Omental fat pad (tissue), 4 donors: ENCODE results near the gene ELF3. TPM values are rescaled to one million over a fixed set of nuclear protein-coding genes. Genes with fewer than 3 reads are reported as not detected.

Source experiments
- ATAC-seq: fragments of 150-250 bp; one replicate; pipeline ENCODE4 v1.9.1; 2016; ENCODE audit warnings: mild to moderate bottlenecking, moderate library complexity; ENCODE audit not compliant: low FRiP score
- DNase-seq: peaks from one replicate; pipeline ENCODE4 v3.0.0-alpha.2; 2019; ENCODE audit warnings: low spot score
- CTCF ChIP-seq, 3 donors: fragments of 450-650 bp; IDR thresholded peaks; one replicate each; pipeline ENCODE4 v1.5.1; 2016 to 2017; ENCODE audit warnings: antibody characterized with exemption in 3 of 3, mild to moderate bottlenecking in 3 of 3, moderate library complexity in 2 of 3
- total RNA-seq, 4 donors: library from RNA; depleted of rRNA; stranded (reverse); fragments of >200 nt; gene quantifications; one replicate each; pipeline ENCODE4 v1.1.0, GENCODE V29; 2016

The ELF3 gene
- total RNA-seq, 4 donors from 2014 or later, result 0.47 to 23.0 (median 1.8) TPM

GRCh38 chr1:202009326-202010179 lies 834 bp upstream of the ELF3 start:
- peak; percentile 47 for ATAC-seq
- peak; percentile 68 for DNase-seq
- TF ChIP-seq CTCF (IDR thresholded peaks at IDR 0.05), result peak in 1 of 3 donors; percentile 73

- no peak for ATAC-seq
- no peak for DNase-seq
- no peak for TF ChIP-seq CTCF (IDR thresholded peaks at IDR 0.05)
Observed at GRCh38 chr1:202011994-202012393, 1.6 kb downstream of the ELF3 start.

GRCh38 chr1:202012544-202013478 lies 2.4 kb downstream of the ELF3 start:
- TF ChIP-seq CTCF (IDR thresholded peaks at IDR 0.05), result no peak
- ATAC-seq (no peak), DNase-seq (no peak)

- ATAC-seq (no peak), DNase-seq (no peak)
- TF ChIP-seq CTCF (IDR thresholded peaks at IDR 0.05), result no peak
Observed at GRCh38 chr1:202013603-202014002, 3.2 kb downstream of the ELF3 start.

- DNase-seq (no peak), ATAC-seq (no peak)
- no peak for TF ChIP-seq CTCF (IDR thresholded peaks at IDR 0.05)
Observed at GRCh38 chr1:202014060-202014459, 3.7 kb downstream of the ELF3 start.

- ATAC-seq (no peak), DNase-seq (no peak)
- no peak for TF ChIP-seq CTCF (IDR thresholded peaks at IDR 0.05)
Observed at GRCh38 chr1:202014915-202015661, 4.7 kb downstream of the ELF3 start.
